ENCODE data around the gene LMCD1.

GRCh38 chr3:8503871-8504610 lies 2.4 kb downstream of the LMCD1 start:
- TF ChIP-seq SIN3A (IDR thresholded peaks at IDR 0.05; ENCODE audit: borderline replicate concordance, insufficient read depth, low read length): no peak
- no peak for TF ChIP-seq TAF1 (IDR thresholded peaks at IDR 0.05; ENCODE audit: borderline replicate concordance, insufficient read depth, low read length)

Data from PFSK-1 (cell line).